ENCODE data around the gene PHYH. TPM values are rescaled to one million over a fixed set of nuclear protein-coding genes. Genes with fewer than 3 reads are reported as not detected.

PHYH gene
- total RNA-seq (45.8 TPM), polyA plus RNA-seq (ENCODE audit: insufficient read depth, low read depth, low replicate concordance) (166 TPM)
- long read RNA-seq, donor 1, transcript PHYH-201 (9 exons, 1,577 nt), result major isoform, 15 of 16 reads
- long read RNA-seq, donor 1, partial matches to known transcripts, result 0 of 16 reads
- long read RNA-seq, donor 1, other reads (novel, unspliced or antisense), result 0 of 16 reads
- long read RNA-seq, donor 2, transcript PHYH-201 (9 exons, 1,577 nt), result major isoform, 9 of 10 reads
- long read RNA-seq, donor 2, partial matches to known transcripts, result 0 of 10 reads
- long read RNA-seq, donor 2, other reads (novel, unspliced or antisense), result 0 of 10 reads
- long read RNA-seq, donor 3, transcript PHYH-201 (9 exons, 1,577 nt), result major isoform, 28 of 34 reads
- long read RNA-seq, donor 3, partial matches to known transcripts, result 0 of 34 reads
- long read RNA-seq, donor 3, other reads (novel, unspliced or antisense), result 5 of 34 reads
- long read RNA-seq, donor 4, transcript PHYH-201 (9 exons, 1,577 nt), result major isoform, 12 of 12 reads
- long read RNA-seq, donor 4, partial matches to known transcripts, result 0 of 12 reads
- long read RNA-seq, donor 4, other reads (novel, unspliced or antisense), result 0 of 12 reads
- long read RNA-seq, donor 5, partial matches to known transcripts, result 0 of 3 reads
- long read RNA-seq, donor 5, other reads (novel, unspliced or antisense), result 0 of 3 reads
- long read RNA-seq, donor 6, transcript PHYH-201 (9 exons, 1,577 nt), result major isoform, 36 of 42 reads
- long read RNA-seq, donor 6, partial matches to known transcripts, result 5 of 42 reads
- long read RNA-seq, donor 6, other reads (novel, unspliced or antisense), result 0 of 42 reads
- long read RNA-seq, donor 7, transcript PHYH-201 (9 exons, 1,577 nt), result major isoform, 44 of 56 reads
- long read RNA-seq, donor 7, partial matches to known transcripts, result 3 of 56 reads
- long read RNA-seq, donor 7, other reads (novel, unspliced or antisense), result 6 of 56 reads
- long read RNA-seq, donor 8, transcript PHYH-201 (9 exons, 1,577 nt), result major isoform, 5 of 6 reads
- long read RNA-seq, donor 8, partial matches to known transcripts, result 0 of 6 reads
- long read RNA-seq, donor 8, other reads (novel, unspliced or antisense), result 0 of 6 reads
- long read RNA-seq, donor 9, transcript PHYH-201 (9 exons, 1,577 nt), result major isoform, 6 of 6 reads
- long read RNA-seq, donor 9, partial matches to known transcripts, result 0 of 6 reads
- long read RNA-seq, donor 9, other reads (novel, unspliced or antisense), result 0 of 6 reads
- long read RNA-seq, donor 10, transcript PHYH-201 (9 exons, 1,577 nt), result major isoform, 8 of 8 reads
- long read RNA-seq, donor 10, partial matches to known transcripts, result 0 of 8 reads
- long read RNA-seq, donor 10, other reads (novel, unspliced or antisense), result 0 of 8 reads

GRCh38 chr10:13299437-13300287 is at the start of gene PHYH:
TSS of gene PHYH (minus strand) at chr10:13300064. CDS start at chr10:13300042, 22 bp downstream.
- Histone ChIP-seq H3K9me3 (ENCODE audit: control insufficient read depth in 2 of 3, insufficient read depth in 1 of 3, low read length in 3 of 3) (no peaks in the 10 kb centered on the region), H3K36me3 (ENCODE audit: control insufficient read depth in 2 of 3, insufficient read depth in 3 of 3, low read length in 3 of 3) (peaks cover 0 to 9% (median 2%) of the 10 kb centered on the region in 3 donors), H3K27ac (ENCODE audit: low read depth in 2 of 2, low read length in 2 of 2) (peak within 1 kb of the TSS; percentile 88 to 96), H3K4me1 (ENCODE audit: control insufficient read depth in 2 of 3, insufficient read depth in 2 of 3, low read depth in 1 of 3, low read length in 3 of 3) (peaks cover 0 to 5% (median 0%) of the 10 kb centered on the region in 3 donors), H3K27me3 (ENCODE audit: control insufficient read depth, insufficient read depth, low read length) (no peaks in the 10 kb centered on the region), H3K9ac (ENCODE audit: low read length in 3 of 3) (peak within 1 kb of the TSS; percentile 36 to 72 (median 69)), H3K4me3 (ENCODE audit: low read length in 3 of 3) (peak within 1 kb of the TSS; percentile 68 to 82 (median 72))
- DNase-seq (peak; percentile 82 to 96 (median 91)), FAIRE-seq (no peak)
- TF ChIP-seq CTCF (IDR thresholded peaks at IDR 0.05; ENCODE audit: borderline replicate concordance, extremely low read depth, insufficient read depth), result peak; percentile 2
- intact Hi-C loops (cut with DNase I), result no loop called here

- H3K9me3 ChIP-seq (ENCODE audit: control insufficient read depth in 2 of 3, insufficient read depth in 1 of 3, low read length in 3 of 3), result no peaks in the 10 kb centered on the region
- peaks cover 0 to 11% (median 3%) of the 10 kb centered on the region in 3 donors for H3K4me1 ChIP-seq (ENCODE audit: control insufficient read depth in 2 of 3, insufficient read depth in 2 of 3, low read depth in 1 of 3, low read length in 3 of 3)
- peak; percentile 90 to 95 (median 93) for DNase-seq
- no peak for FAIRE-seq
- peak within 1 kb of the TSS; percentile 24 to 91 (median 54) for H3K9ac ChIP-seq (ENCODE audit: low read length in 3 of 3)
- H3K27ac ChIP-seq (ENCODE audit: low read depth in 2 of 2, low read length in 2 of 2), result peak within 1 kb of the TSS; percentile 86 to 88
- no peaks in the 10 kb centered on the region for H3K27me3 ChIP-seq (ENCODE audit: control insufficient read depth, insufficient read depth, low read length)
- peak within 1 kb of the TSS; percentile 55 to 90 (median 67) for H3K4me3 ChIP-seq (ENCODE audit: low read length in 3 of 3)
- intact Hi-C loops (cut with DNase I), result no loop called here
- H3K36me3 ChIP-seq (ENCODE audit: control insufficient read depth in 2 of 3, insufficient read depth in 3 of 3, low read length in 3 of 3), result no peaks in the 10 kb centered on the region
- TF ChIP-seq CTCF (IDR thresholded peaks at IDR 0.05; ENCODE audit: borderline replicate concordance, extremely low read depth, insufficient read depth), result no peak
Measured at GRCh38 chr10:13348216-13349017, 48.6 kb upstream of the PHYH start, which contains the start of gene SEPHS1. TSS of gene SEPHS1 (minus strand) at chr10:13348293. CDS start at chr10:13344950, 3,343 bp downstream.
